SK-N-SH treated with all-trans-retinoic acid at 6 μM for 48 hours (cell line): ENCODE results near the gene ATAD3B.

Source experiments
- ATAC-seq: fragments of 200-7000 bp; cut with Tn5 transposase; 3 replicates; pipeline ENCODE4 v1.9.1; 2020; ENCODE audit warnings: mild to moderate bottlenecking, moderate library complexity
- ARNTL ChIP-seq: fragments of 450-650 bp; formaldehyde crosslinking; IDR thresholded peaks from 2 replicates; pipeline ENCODE4 v1.5.0; 2020; ENCODE audit warnings: low read depth, mild to moderate bottlenecking, moderate library complexity, borderline replicate concordance
- BACH2 ChIP-seq: fragments of 250-450 bp; sonication (Bioruptor Pico); IDR thresholded peaks from 2 replicates; pipeline ENCODE4 v1.9.0; 2021; ENCODE audit warnings: mild to moderate bottlenecking, borderline replicate concordance
- CSDC2 ChIP-seq: fragments of 250-450 bp; sonication (Bioruptor Pico); IDR thresholded peaks from 2 replicates; pipeline ENCODE4 v1.5.0; 2020; ENCODE audit warnings: mild to moderate bottlenecking, moderate library complexity
- CSRNP3 ChIP-seq: fragments of 250-450 bp; sonication (Bioruptor Pico); IDR thresholded peaks from 2 replicates; pipeline ENCODE4 v1.5.1; 2021; ENCODE audit warnings: mild to moderate bottlenecking, moderate library complexity
- GLIS3 ChIP-seq: fragments of 250-450 bp; sonication (Bioruptor Pico); IDR thresholded peaks from 2 replicates; pipeline ENCODE4 v1.5.0; 2020; ENCODE audit warnings: mild to moderate bottlenecking, moderate library complexity
- ISL1 ChIP-seq: fragments of 250-450 bp; sonication (Bioruptor Pico); IDR thresholded peaks from 2 replicates; pipeline ENCODE4 v2.1.2; 2022; ENCODE audit warnings: mild to moderate bottlenecking, moderate library complexity
- OSR1 ChIP-seq: fragments of 250-450 bp; sonication (Bioruptor Pico); IDR thresholded peaks from 2 replicates; pipeline ENCODE4 v1.8.0; 2022; ENCODE audit warnings: moderate library complexity, mild to moderate bottlenecking, inconsistent platforms
- POU6F1 ChIP-seq: fragments of 250-450 bp; sonication (Bioruptor Pico); IDR thresholded peaks from 2 replicates; pipeline ENCODE4 v1.8.0; 2021; ENCODE audit warnings: low read depth, mild to moderate bottlenecking, moderate library complexity, borderline replicate concordance
- PPARA ChIP-seq: fragments of 250-450 bp; sonication (Bioruptor Pico); IDR thresholded peaks from 2 replicates; pipeline ENCODE4 v1.5.0; 2020; ENCODE audit warnings: mild to moderate bottlenecking, borderline replicate concordance
- RARB ChIP-seq: fragments of 250-450 bp; sonication (Bioruptor Pico); IDR thresholded peaks from 2 replicates; pipeline ENCODE4 v1.8.0; 2021; ENCODE audit warnings: mild to moderate bottlenecking, moderate library complexity
- TCF4 ChIP-seq: fragments of 250-450 bp; sonication (Bioruptor Pico); IDR thresholded peaks from 2 replicates; pipeline ENCODE4 v1.8.0; 2021; ENCODE audit warnings: mild to moderate bottlenecking, moderate library complexity, borderline replicate concordance
- TSHZ2 ChIP-seq: fragments of 250-450 bp; sonication (Bioruptor Pico); IDR thresholded peaks from 2 replicates; pipeline ENCODE4 v1.5.0; 2020; ENCODE audit warnings: mild to moderate bottlenecking, moderate library complexity
- ZC3H10 ChIP-seq: fragments of 250-450 bp; sonication (Bioruptor Pico); IDR thresholded peaks from 2 replicates; pipeline ENCODE4 v1.5.1; 2021; ENCODE audit warnings: mild to moderate bottlenecking, moderate library complexity
- ZFP3 ChIP-seq: fragments of 250-450 bp; sonication (Bioruptor Pico); IDR thresholded peaks from 2 replicates; pipeline ENCODE4 v1.5.0; 2020; ENCODE audit warnings: mild to moderate bottlenecking, moderate library complexity
- ZFP30 ChIP-seq: fragments of 450-650 bp; formaldehyde crosslinking; IDR thresholded peaks from 2 replicates; pipeline ENCODE4 v1.5.0; 2022; ENCODE audit warnings: mild to moderate bottlenecking, moderate library complexity
- ZNF565 ChIP-seq: fragments of 450-650 bp; formaldehyde crosslinking; conservative IDR thresholded peaks from 2 replicates; pipeline ENCODE4 v1.5.0; 2020; ENCODE audit warnings: low read depth, mild to moderate bottlenecking, moderate library complexity
- ZNF70 ChIP-seq: fragments of 450-650 bp; formaldehyde crosslinking; IDR thresholded peaks from 2 replicates; pipeline ENCODE4 v1.5.0; 2020; ENCODE audit warnings: mild to moderate bottlenecking, moderate library complexity
- ZNF8 ChIP-seq: fragments of 450-650 bp; formaldehyde crosslinking; IDR thresholded peaks from 2 replicates; pipeline ENCODE4 v1.5.0; 2020; ENCODE audit warnings: mild to moderate bottlenecking, moderate library complexity

ATAD3B gene

GRCh38 chr1:1439546-1440261, 31.9 kb upstream of the ATAD3B start (continued):
- no peak for TF ChIP-seq TSHZ2 (CRISPR knock-in tag)

GRCh38 chr1:1440262-1441001, 31.1 kb upstream of the ATAD3B start:
- TF ChIP-seq CSDC2 (CRISPR knock-in tag) (no peak), ZC3H10 (no peak), RARB (CRISPR knock-in tag) (no peak), ARNTL (no peak), PPARA (no peak), ZNF8 (no peak), ZFP3 (no peak), OSR1 (CRISPR knock-in tag) (no peak), TCF4 (CRISPR knock-in tag) (no peak), CSRNP3 (CRISPR knock-in tag) (no peak), ZNF70 (no peak), ZNF565 (CRISPR knock-in tag) (no peak), ZFP30 (CRISPR knock-in tag) (no peak), GLIS3 (CRISPR knock-in tag) (no peak), POU6F1 (CRISPR knock-in tag) (no peak), BACH2 (no peak), ISL1 (CRISPR knock-in tag) (no peak)
- no peak for ATAC-seq

- TF ChIP-seq RARB (CRISPR knock-in tag) = no peak
- TF ChIP-seq ZFP3 = no peak
- TF ChIP-seq TSHZ2 (CRISPR knock-in tag) = no peak
- TF ChIP-seq, all 23 proteins: peak for 0
- ATAC-seq = peak; percentile 67
Measured at GRCh38 chr1:1441002-1441888, 30.3 kb upstream of the ATAD3B start.
